T-helper 2 cell treated with Interferon-gamma antibody and Interleukin-4, amounts not matched to agents 5 μg/mL and 100 μg/mL, for 36 hours (primary cell): Measurements from ENCODE around the gene PLEKHS1.

Experiments
- DNase-seq: peaks from one replicate; pipeline ENCODE4 v3.0.0; 2021; ENCODE audit warnings: low spot score
- H3K27ac Mint-ChIP-seq: one replicate; pipeline ENCODE4 v1.8.0; 2021; ENCODE audit warnings: mild to moderate bottlenecking, mixed read lengths
- H3K27me3 Mint-ChIP-seq: one replicate; pipeline ENCODE4 v1.8.0; 2021; ENCODE audit warnings: low read depth, mixed read lengths
- H3K36me3 Mint-ChIP-seq: one replicate; pipeline ENCODE4 v1.8.0; 2021; ENCODE audit warnings: low read depth, mixed read lengths
- H3K4me1 Mint-ChIP-seq: one replicate; pipeline ENCODE4 v1.8.0; 2021; ENCODE audit warnings: low read depth, mixed read lengths
- H3K4me3 Mint-ChIP-seq: one replicate; pipeline ENCODE4 v1.8.0; 2022; ENCODE audit warnings: mild to moderate bottlenecking, moderate library complexity, mixed read lengths
- H3K9me3 Mint-ChIP-seq: one replicate; pipeline ENCODE4 v1.8.0; 2021; ENCODE audit warnings: mixed read lengths

Gene PLEKHS1

DNA sequence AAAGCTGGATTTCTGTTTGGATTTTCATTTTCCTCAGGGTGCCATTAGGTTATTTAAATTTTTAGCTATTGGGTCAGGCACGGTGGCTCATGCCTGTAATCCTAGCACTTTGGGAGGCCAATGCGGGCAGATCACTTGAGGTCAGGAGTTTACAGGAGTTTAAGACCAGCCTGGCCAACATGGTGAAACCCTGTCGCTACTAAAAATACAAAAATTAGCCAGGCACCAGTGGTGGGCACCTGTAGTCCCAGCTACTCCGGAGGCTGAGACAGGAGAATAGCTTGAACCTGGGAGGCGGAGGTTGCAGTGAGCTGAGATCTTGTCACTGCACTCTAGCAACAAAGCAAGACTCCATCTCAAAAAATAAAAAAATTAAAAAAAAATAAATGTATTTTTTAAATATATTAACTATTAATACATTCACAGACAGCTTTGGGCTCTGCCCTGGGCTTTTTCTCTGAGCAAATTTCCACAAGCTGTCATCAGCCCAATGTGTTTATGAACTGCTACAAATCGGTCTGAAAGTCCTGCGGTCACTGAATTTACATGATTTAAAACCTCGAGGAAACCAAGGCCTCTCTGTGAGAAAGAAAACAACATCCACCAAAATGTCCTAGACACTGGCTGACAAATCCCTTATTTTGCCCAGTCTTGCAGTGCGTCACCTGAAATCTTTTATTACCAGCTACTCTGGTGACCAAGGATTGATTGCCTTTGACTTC lies 19.2 kb upstream of the PLEKHS1 start:
- no peak overlapping the region for H3K4me3 Mint-ChIP-seq
- no peak for DNase-seq
- no peak overlapping the region for H3K27ac Mint-ChIP-seq
- H3K36me3 Mint-ChIP-seq = peaks cover 16% of the 10 kb centered on the region
- no peaks in the 10 kb centered on the region for H3K27me3 Mint-ChIP-seq
- H3K4me1 Mint-ChIP-seq = peaks cover 2% of the 10 kb centered on the region
- peaks cover 2% of the 10 kb centered on the region for H3K9me3 Mint-ChIP-seq

DNA sequence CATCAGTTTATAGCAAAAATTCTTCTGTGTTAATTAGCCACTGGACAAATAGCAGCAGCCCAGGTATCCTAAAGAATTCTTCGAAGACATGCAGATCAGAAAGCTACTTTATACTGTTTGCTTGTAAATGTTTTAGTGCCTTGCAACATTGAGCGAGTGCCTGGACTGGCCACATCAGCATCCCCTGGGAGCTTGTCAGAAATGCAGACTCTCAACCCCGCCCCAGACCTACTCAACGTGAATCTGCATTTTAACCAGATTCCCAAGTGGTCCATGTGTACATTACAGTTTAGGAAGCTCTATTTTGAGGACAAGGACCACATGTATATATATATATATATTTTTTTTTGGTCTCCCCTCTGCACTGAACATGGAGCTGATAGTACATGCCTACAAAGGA lies 18.5 kb upstream of the PLEKHS1 start:
- Mint-ChIP-seq H3K27ac (no peak overlapping the region), H3K4me1 (peaks cover 2% of the 10 kb centered on the region), H3K9me3 (peaks cover 2% of the 10 kb centered on the region)

DNA sequence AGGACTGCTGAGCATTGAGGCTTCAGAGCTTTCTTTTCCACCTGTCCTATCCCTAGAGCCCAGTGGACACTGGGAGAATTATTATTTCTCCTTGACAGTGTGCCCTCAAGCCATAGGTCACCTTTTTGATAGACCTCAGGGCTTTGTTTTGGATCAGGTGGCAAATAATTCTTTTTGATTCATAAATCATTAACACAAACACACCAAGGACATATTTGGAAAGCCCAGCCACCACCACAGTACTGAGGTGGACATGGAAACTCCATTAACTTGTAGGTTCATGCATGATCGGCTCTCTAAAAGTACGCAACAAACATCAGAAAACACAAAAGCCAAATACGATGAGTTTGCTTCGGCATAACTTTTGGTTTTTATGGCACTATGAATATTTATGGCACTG lies 17.8 kb upstream of the PLEKHS1 start:
- H3K27me3 Mint-ChIP-seq = no peaks in the 10 kb centered on the region
- peaks cover 2% of the 10 kb centered on the region for H3K9me3 Mint-ChIP-seq
- H3K36me3 Mint-ChIP-seq = peaks cover 11% of the 10 kb centered on the region
- H3K27ac Mint-ChIP-seq = no peak overlapping the region
- H3K4me3 Mint-ChIP-seq = no peak overlapping the region
- no peak for DNase-seq
- H3K4me1 Mint-ChIP-seq = peaks cover 2% of the 10 kb centered on the region

More for the DNA sequence above, 18.5 kb upstream of the PLEKHS1 start:
- H3K36me3 Mint-ChIP-seq = peaks cover 14% of the 10 kb centered on the region
- H3K27me3 Mint-ChIP-seq = no peaks in the 10 kb centered on the region
- no peak overlapping the region for H3K4me3 Mint-ChIP-seq
- DNase-seq = no peak

DNA sequence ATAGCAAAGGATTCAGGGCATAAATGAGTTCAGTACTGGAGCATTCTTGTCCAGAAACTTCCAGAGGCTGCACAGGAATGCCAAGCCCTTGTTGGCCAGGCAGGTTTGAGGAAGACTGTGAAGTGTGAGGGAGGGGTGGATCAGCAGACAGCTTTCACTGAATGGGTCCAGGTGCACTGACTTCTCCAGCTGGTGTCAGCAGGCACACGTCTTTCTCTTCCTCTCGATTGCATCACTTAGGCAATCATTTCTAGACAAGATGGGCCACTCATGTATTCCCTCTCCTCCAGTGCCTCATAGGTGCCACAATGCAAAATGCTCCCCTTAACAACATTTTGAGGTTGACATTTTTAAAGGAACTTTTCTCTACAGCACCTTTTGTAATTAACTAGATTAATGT lies 15.6 kb upstream of the PLEKHS1 start:
- no peak for DNase-seq
- H3K4me3 Mint-ChIP-seq = no peak overlapping the region
- peaks cover 3% of the 10 kb centered on the region for H3K27me3 Mint-ChIP-seq
- no peaks in the 10 kb centered on the region for H3K9me3 Mint-ChIP-seq
- H3K27ac Mint-ChIP-seq = no peak overlapping the region
- H3K36me3 Mint-ChIP-seq = no peaks in the 10 kb centered on the region
- peaks cover 2% of the 10 kb centered on the region for H3K4me1 Mint-ChIP-seq

DNA sequence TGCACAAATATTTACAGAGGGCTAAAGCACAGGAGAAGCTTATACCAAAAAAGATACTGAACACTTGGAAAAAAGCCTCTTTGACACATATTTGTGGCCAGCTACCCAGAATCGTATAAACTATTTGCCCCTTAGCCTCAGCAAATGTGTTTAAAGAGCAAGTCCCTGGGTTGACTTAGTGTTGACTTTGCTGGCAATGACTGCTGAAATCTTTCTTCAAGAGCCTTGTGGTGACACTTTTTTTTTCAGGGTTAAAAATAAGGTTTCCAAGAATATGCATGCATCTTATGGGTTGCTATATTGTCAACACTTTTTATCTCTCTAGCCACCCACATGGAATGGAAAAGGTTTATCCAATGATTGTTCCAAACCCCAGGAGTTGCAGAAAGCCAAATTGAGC lies 14.9 kb upstream of the PLEKHS1 start:
- Mint-ChIP-seq H3K27me3 (peaks cover 3% of the 10 kb centered on the region), H3K4me3 (no peak overlapping the region), H3K9me3 (no peaks in the 10 kb centered on the region), H3K27ac (no peak overlapping the region), H3K36me3 (no peaks in the 10 kb centered on the region), H3K4me1 (peaks cover 2% of the 10 kb centered on the region)
- no peak for DNase-seq

DNA sequence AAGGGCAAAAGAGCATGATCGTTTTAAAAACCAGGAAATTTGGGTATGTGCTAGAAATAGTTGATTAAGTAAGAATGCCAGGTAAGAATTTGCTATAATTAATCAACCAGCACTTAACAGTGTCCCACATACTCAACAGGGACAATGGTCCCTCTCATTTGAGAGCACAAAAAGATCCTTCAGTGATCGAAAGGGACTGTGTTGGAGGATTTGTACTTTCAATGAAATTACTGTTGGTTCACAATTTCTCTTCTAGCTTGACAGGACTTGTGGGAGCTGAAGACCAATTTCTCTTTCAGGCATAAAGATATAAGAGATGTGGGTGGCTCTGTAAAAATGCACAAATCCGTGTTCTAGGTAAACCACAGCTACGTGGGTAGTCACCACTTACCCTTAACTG lies 12.5 kb upstream of the PLEKHS1 start:
- H3K9me3 Mint-ChIP-seq = no peaks in the 10 kb centered on the region
- peaks cover 2% of the 10 kb centered on the region for H3K4me1 Mint-ChIP-seq
- DNase-seq = no peak
- peaks cover 4% of the 10 kb centered on the region for H3K27me3 Mint-ChIP-seq
- H3K36me3 Mint-ChIP-seq = no peaks in the 10 kb centered on the region
- no peak overlapping the region for H3K27ac Mint-ChIP-seq
- no peak overlapping the region for H3K4me3 Mint-ChIP-seq

DNA sequence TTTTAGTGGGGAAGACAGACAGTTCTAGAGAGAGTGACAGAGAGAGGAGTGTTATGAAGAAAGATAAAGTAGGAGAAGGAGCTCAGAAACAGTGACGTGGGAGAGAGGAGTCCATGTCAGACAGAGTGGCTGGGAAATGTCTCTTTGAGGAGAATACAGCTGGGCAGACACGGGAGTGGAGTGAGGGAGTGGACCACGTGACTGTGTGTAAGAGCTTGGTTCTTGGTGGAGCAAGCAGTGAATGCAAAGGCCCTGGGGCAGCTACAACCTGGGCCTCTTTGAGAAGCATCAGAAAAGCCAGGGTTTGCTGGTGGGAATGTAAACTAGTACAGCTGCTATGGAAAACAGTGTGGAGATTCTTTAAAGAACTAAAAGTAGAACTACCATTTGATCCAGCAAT lies 11.9 kb upstream of the PLEKHS1 start:
- no peak overlapping the region for H3K27ac Mint-ChIP-seq
- H3K36me3 Mint-ChIP-seq = no peaks in the 10 kb centered on the region

DNA sequence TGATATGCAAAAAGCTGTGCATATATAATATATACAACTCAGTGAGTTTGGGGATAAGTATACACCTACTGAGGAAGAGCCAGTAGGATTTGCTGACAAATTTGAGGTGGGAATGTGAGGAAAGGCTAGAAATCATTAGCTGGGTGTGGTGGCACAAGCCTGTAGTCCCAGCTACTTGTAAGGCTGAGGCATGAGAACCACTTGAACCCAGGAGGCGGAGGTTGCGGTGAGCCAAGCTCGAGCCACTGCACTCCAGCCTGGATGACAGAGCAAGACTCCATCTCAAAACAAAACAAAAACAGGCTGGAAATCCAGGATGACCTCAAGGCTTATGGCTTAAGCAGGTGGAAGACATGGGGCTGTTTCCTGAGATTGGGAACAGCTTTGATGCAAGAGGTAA lies 10.6 kb upstream of the PLEKHS1 start:
- peaks cover 9% of the 10 kb centered on the region for H3K27me3 Mint-ChIP-seq
- H3K9me3 Mint-ChIP-seq = no peaks in the 10 kb centered on the region
- H3K27ac Mint-ChIP-seq = no peak overlapping the region
- H3K36me3 Mint-ChIP-seq = no peaks in the 10 kb centered on the region
- no peak overlapping the region for H3K4me3 Mint-ChIP-seq
- DNase-seq = no peak
- H3K4me1 Mint-ChIP-seq = peaks cover 2% of the 10 kb centered on the region

More for the DNA sequence above, 11.9 kb upstream of the PLEKHS1 start:
- no peaks in the 10 kb centered on the region for H3K9me3 Mint-ChIP-seq
- H3K4me3 Mint-ChIP-seq = no peak overlapping the region
- no peak for DNase-seq
- peaks cover 2% of the 10 kb centered on the region for H3K4me1 Mint-ChIP-seq
- peaks cover 9% of the 10 kb centered on the region for H3K27me3 Mint-ChIP-seq

DNA sequence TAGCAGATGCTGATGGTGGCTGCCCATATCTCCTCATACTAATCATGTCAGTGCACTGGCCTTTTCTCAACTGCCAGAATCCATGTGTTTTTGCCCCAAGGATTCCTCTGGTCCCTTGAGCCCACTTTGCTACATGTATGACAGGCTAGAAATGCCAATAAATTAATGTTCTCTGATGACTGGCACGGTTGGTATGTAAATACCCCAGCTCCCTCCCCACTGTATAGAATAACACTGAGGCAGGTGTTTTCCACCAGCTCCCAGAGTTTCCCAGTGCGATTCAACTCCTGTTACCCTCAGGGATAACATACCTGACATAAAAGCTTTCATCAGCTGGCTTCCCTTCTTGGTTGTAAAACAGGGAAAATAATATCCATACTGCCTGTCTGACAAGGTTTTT lies 9.0 kb upstream of the PLEKHS1 start:
- Mint-ChIP-seq H3K27ac (no peak overlapping the region), H3K36me3 (no peaks in the 10 kb centered on the region), H3K4me3 (no peak overlapping the region), H3K4me1 (no peaks in the 10 kb centered on the region), H3K9me3 (no peaks in the 10 kb centered on the region), H3K27me3 (peaks cover 13% of the 10 kb centered on the region)
- no peak for DNase-seq

DNA sequence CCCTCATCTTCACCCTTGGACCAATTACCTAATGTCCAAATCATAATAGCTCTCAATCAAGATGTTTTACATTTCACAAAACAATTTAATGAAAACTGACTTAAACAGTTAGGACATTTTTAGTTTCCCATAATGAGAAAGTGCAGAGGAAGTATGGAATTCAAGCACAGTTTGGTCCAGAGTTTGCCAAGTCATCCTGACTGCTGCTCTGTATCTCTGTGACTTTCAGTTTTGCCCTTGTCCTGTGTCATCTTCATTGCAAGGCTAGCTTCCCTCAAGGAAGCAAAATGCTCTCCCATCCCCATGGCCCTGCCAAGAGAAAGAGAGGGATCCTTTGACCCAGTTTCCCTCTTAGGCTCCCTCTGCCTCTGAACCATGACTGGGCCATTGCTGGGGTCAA lies 7.9 kb upstream of the PLEKHS1 start:
- no peak overlapping the region for H3K4me3 Mint-ChIP-seq
- no peaks in the 10 kb centered on the region for H3K4me1 Mint-ChIP-seq
- no peaks in the 10 kb centered on the region for H3K9me3 Mint-ChIP-seq
- no peak for DNase-seq
- no peak overlapping the region for H3K27ac Mint-ChIP-seq
- peaks cover 13% of the 10 kb centered on the region for H3K27me3 Mint-ChIP-seq
- no peaks in the 10 kb centered on the region for H3K36me3 Mint-ChIP-seq

DNA sequence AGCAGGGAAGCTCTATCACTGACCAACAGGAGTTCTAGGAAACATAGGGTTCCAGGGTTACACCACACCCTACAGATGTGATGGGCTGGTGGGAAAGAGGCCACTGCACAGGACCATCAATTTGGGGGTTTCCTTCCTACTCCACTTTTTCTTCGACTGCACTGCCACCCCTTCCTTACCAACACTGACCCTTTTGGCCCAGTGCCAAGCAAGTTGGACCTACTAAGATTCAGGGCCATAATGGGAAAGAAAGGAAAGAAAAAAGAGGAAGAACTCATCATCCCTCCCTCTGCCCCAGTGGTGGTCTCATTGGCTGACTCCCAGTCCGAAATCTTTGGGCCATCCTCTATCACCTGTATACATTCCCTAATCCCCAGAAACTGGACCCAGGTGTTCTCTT lies 6.1 kb upstream of the PLEKHS1 start:
- no peak for DNase-seq
- Mint-ChIP-seq H3K36me3 (no peaks in the 10 kb centered on the region), H3K9me3 (no peaks in the 10 kb centered on the region), H3K27ac (no peak overlapping the region), H3K27me3 (peaks cover 13% of the 10 kb centered on the region), H3K4me1 (no peaks in the 10 kb centered on the region), H3K4me3 (no peak overlapping the region)

DNA sequence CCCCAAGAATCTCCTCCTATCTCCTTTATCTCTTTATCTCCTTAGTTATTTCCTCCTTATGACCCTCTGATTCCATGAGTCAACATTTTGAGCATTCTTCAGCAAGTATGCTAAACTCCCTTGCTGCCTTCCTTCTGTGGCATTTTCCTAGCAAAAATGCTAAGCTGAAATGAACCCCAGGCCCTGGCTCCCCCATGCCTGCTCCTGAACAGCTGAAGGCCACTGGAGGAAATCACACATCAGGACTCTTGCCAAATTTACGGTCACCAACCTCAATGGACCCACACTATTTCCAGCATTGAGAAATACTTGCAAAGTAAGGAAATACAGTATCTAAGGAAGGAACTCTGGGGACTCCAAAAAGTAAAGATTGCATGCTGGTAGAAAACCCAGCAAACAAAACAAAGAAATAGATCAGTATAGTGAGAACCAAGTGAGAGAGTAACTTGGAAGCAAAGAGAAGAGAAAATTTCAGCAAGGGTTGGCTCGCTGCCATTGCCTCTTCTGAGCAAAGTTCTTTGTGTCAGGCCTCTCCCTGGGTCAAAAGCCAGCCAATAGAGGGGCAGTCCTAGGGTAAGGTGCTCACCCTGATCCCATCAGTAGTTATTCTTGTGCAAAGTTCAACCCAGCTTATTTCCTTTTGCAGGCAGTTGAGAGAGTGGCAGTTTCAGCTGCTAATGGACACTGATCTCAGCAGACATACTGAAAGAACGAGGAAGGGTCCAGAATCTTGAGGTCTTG lies 5.1 kb upstream of the PLEKHS1 start:
- no peaks in the 10 kb centered on the region for H3K4me1 Mint-ChIP-seq
- no peak overlapping the region for H3K27ac Mint-ChIP-seq
- H3K36me3 Mint-ChIP-seq = no peaks in the 10 kb centered on the region
- no peak overlapping the region for H3K4me3 Mint-ChIP-seq
- no peaks in the 10 kb centered on the region for H3K9me3 Mint-ChIP-seq
- peaks cover 11% of the 10 kb centered on the region for H3K27me3 Mint-ChIP-seq
- no peak for DNase-seq

DNA sequence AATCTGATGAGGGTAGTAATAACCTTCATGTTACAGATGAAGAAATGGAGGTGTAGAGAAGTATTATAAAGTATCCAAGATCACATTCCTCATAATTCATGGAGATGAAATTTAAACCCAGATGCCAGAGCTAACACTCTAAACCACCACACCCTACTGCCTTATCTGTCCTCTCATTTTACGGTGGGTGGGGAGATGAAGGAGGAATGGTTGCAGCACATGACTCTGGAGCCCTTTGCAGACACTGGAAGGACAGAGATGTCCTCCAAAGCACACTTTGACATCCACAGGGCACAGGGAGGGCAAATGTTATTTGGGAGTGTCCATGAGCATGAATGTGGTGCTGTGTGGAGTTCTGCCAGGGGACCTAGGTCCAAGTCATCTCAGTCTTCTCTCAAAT lies 1.1 kb downstream of the PLEKHS1 start:
- H3K9me3 Mint-ChIP-seq = no peaks in the 10 kb centered on the region
- peaks cover 10% of the 10 kb centered on the region for H3K27me3 Mint-ChIP-seq

DNA sequence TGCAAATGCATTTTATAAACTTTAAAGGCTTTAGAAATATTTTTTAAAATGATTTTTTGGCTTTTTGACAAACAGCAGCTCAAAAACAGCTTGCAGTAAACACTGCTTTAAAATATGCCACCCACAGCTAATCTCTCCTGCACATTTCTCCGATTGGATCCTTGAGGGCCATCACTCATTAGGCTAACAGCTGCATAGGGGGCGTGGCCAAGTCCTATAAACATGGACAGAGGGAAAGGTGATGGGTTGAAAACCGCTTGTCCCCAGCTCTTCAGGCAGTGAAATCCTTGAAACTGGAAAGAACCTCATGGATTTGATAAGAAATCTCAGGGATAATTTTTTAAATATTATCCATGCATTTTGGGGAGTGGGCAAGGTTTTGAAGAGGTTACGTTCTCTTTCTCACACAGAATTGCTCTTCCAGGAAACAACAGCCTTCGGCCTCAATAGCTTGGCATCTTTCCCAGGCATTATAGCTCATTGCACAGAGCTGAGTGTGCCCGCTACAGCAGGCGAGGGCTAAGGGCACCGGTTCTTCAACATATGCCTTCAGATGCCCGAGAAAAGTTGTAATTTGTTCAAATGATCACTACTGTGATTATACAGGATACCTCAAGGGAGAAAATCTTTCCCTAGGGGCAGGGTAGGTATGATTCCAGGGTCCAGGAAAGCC lies 1.7 kb downstream of the PLEKHS1 start:
- H3K9me3 Mint-ChIP-seq = no peaks in the 10 kb centered on the region
- DNase-seq = no peak
- peaks cover 10% of the 10 kb centered on the region for H3K27me3 Mint-ChIP-seq
- no peak overlapping the region for H3K4me3 Mint-ChIP-seq
- no peaks in the 10 kb centered on the region for H3K36me3 Mint-ChIP-seq
- H3K27ac Mint-ChIP-seq = no peak overlapping the region
- H3K4me1 Mint-ChIP-seq = no peaks in the 10 kb centered on the region

More for the DNA sequence above, 1.1 kb downstream of the PLEKHS1 start:
- DNase-seq = no peak
- Mint-ChIP-seq H3K27ac (no peak overlapping the region), H3K4me3 (no peak overlapping the region), H3K4me1 (no peaks in the 10 kb centered on the region), H3K36me3 (no peaks in the 10 kb centered on the region)
